Muscle of leg (tissue), 11 donors: ENCODE measurements around the gene NRTN. TPM values are rescaled to one million over a fixed set of nuclear protein-coding genes. Genes with fewer than 3 reads are reported as not detected.
"Not testable (repeated sequence)": the region's sequence is repeated elsewhere in the genome, so short reads cannot be mapped to it uniquely, and the experiment has no call there.

Experiments used
- DNase-seq: peaks from one replicate; pipeline ENCODE4 v3.0.0; 2013
- H3K27ac ChIP-seq: one replicate; pipeline ENCODE4 v1.5.1; 2013; ENCODE audit warnings: mild to moderate bottlenecking, low read length, control low read depth
- H3K27me3 ChIP-seq: one replicate; pipeline ENCODE4 v1.6.1; 2013; ENCODE audit warnings: low read length; ENCODE audit not compliant: control insufficient read depth, insufficient read depth
- H3K36me3 ChIP-seq: one replicate; pipeline ENCODE4 v1.6.1; 2013; ENCODE audit warnings: low read length; ENCODE audit not compliant: control insufficient read depth, insufficient read depth
- H3K4me1 ChIP-seq: one replicate; pipeline ENCODE4 v1.6.1; 2013; ENCODE audit warnings: low read length; ENCODE audit not compliant: control insufficient read depth, insufficient read depth
- H3K4me3 ChIP-seq: one replicate; pipeline ENCODE4 v1.5.1; 2013; ENCODE audit warnings: low read length, control low read depth
- H3K9me3 ChIP-seq: replicated peaks from 2 replicates; pipeline ENCODE4 v1.6.1; 2013; ENCODE audit warnings: low read depth, low read length; ENCODE audit not compliant: control insufficient read depth
- WGBS: methylation state at CpG from one replicate; pipeline ENCODE4 v1.1.5; 2013; ENCODE audit warnings: missing lambda C conversion rate; ENCODE audit not compliant: insufficient coverage; 5-methylcytosine and 5-hydroxymethylcytosine counted together
- polyA plus RNA-seq, 8 donors: library from polyadenylated mRNA; unstranded; fragments of 120-200 nt; gene quantifications; one replicate each; pipeline versions ENCODE4 v1.2.1 to v1.2.3, GENCODE V29; 2013; ENCODE audit warnings: inconsistent platforms in 1 of 8, low replicate concordance in 1 of 8; ENCODE audit not compliant: insufficient read length in 8 of 8, insufficient read depth in 1 of 8
- total RNA-seq: library from RNA; stranded (reverse); fragments of 120-200 nt; gene quantifications from one replicate; pipeline ENCODE4 v1.2.4, GENCODE V29; 2013

Gene NRTN
- total and polyA plus RNA-seq, 9 donors, result 0.17 to 1.5 (median 0.38) TPM

DNA sequence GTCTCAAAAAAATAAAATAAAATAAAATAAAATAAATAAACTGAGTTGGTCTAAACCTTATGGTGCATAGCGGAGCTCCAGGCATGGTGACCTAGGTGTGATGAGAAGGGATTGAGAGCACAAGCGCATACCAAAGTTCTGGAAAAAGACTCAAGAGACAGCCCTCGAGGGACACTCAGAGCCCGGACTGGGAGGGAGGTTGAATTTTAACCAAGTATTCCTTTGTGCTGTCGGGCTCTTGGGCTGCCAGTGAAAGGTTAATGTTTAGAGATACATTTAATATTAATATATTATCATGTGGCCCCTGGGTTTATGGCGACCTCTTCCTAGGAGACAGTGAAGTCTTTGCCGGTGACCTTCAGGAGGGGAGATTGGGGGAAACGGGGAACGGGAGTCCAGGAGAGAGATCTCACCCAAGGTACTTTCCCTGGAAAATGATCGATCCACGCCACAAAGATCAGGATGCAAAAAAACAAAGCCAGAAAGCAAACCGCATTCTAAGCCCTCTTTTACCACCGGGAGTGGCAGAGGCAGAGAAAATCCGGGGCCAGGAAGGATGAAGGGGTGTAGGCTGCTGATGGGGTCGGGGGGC is 33.0 kb downstream of the NRTN start:
- H3K4me3 ChIP-seq, result no peak overlapping the region
- H3K27me3 ChIP-seq, result peaks cover 7% of the 10 kb centered on the region
- H3K4me1 ChIP-seq, result peaks cover 6% of the 10 kb centered on the region
- no peak for DNase-seq
- 51% methylated on average over 5 of the region's 15 CpGs for WGBS
- H3K9me3 ChIP-seq, result no peaks in the 10 kb centered on the region
- no peak overlapping the region for H3K27ac ChIP-seq
- no peaks in the 10 kb centered on the region for H3K36me3 ChIP-seq

DNA sequence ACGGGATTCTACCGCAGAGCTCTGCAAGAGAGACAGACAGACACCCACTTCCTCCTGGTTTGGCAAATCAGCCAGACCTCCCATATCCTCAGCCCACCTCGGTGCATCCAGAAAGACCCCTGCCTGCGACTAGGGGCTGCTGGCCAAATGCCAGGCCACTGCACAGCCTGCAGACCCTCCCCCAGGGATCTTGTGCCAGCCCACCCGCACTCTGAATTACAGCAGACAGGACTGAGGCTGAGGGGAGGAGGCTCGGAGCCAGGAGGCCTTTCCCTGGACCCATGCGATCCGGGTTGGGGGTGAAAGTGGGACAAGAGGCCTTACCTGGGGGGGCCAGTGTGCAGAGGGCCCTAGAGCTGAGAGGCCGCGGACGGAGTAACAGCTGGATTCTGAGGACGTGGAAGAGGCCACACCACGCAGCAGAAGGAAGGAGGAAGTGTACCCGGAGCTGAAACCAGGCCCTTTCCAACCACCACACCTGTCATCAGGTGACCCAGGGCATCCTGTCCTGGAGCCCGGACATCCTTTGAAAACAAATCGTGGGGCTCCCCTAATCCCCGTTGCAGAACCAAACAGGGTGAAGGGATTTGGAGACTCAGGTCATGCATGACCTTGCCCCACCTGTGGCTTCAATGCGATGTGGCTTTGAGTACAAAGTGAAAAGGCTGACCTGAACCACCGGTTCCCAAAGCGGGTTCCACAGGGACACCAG is 33.6 kb downstream of the NRTN start:
- Histone ChIP-seq H3K36me3 (no peaks in the 10 kb centered on the region), H3K27me3 (peaks cover 7% of the 10 kb centered on the region), H3K9me3 (no peaks in the 10 kb centered on the region), H3K4me1 (peaks cover 6% of the 10 kb centered on the region), H3K27ac (no peak overlapping the region), H3K4me3 (no peak overlapping the region)
- no peak for DNase-seq
- WGBS, result 41% methylated on average over 7 of the region's 20 CpGs

DNA sequence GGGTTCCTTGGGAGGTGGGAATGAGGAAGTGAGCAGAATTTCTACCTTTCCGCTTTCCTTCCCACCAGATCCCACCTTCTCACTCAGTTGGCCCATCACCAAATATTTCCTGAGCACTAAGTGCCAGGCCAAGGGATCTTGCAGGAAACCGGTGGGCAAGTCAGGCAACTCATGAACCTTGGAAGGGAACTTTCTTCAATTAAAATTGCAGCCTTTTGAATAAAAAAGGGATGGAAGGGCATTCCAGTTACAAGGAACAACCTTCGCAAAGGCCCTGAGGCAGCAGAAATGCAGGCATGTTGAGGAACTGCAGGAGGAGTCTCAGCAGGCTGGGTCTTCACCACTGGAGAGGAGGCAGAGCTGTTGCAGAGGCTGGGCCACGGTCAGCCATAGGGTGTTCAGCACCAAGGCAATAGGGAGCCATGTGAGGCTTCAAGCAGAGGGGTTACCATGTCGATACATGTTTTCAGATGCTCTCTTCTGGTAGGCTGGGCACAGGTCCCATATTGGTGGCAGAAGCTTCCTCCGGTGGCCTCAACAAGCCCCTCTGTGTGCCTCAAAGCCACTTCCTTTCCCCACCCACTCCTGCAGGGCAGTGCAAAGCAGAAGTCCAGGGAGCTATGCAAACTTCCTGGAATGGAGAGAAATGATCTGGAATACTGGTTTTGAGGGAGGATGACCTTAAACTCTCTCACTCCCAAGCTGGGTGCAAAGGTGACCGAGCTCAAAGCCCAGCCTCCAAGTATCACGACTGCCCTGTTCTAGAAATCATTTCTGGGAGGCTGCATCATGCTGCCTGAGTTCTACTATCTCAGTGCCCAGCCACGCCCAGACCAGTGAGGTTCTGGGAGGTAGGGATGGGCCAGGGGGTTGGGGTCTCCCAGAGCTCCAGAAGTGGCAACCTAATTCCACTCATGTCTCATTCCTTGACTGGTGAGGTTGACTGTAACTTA is 34.5 kb downstream of the NRTN start, which contains the start of gene FUT6:
TSS of gene FUT6 (minus strand) at position 638 of the 953 bp plus-strand sequence. CDS start 7,135 bp downstream, outside the sequence.
- Histone ChIP-seq H3K4me3 (no peak within 1 kb of the TSS), H3K27me3 (peaks cover 7% of the 10 kb centered on the region), H3K27ac (no peak within 1 kb of the TSS), H3K9me3 (no peaks in the 10 kb centered on the region), H3K4me1 (peaks cover 6% of the 10 kb centered on the region), H3K36me3 (no peaks in the 10 kb centered on the region)
- DNase-seq, result no peak
- 89% methylated on average over 3 of the region's 9 CpGs for WGBS

DNA sequence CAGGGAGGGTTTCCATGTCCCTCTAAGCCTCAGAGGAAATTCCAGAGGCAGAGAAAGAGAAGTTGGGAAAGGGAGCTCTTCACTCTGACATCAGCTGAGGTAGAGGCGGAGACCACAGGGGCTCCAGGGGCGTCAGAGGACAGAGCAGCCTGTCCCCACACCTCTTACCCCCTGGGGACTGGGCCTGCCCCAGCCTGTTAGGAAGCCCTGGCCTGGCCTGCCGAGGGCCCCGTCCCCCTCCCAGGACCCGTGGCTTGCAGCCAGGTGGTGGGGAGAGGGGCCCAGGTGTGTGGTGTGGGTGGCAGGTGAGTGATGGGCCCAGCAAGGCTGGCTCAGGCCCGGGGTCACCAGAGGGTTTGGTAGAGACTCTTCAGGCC is 36.9 kb downstream of the NRTN start:
- H3K9me3 ChIP-seq, result not testable (repeated sequence)
- WGBS, result no CpG with 5 or more reads among the region's 6 CpGs

DNA sequence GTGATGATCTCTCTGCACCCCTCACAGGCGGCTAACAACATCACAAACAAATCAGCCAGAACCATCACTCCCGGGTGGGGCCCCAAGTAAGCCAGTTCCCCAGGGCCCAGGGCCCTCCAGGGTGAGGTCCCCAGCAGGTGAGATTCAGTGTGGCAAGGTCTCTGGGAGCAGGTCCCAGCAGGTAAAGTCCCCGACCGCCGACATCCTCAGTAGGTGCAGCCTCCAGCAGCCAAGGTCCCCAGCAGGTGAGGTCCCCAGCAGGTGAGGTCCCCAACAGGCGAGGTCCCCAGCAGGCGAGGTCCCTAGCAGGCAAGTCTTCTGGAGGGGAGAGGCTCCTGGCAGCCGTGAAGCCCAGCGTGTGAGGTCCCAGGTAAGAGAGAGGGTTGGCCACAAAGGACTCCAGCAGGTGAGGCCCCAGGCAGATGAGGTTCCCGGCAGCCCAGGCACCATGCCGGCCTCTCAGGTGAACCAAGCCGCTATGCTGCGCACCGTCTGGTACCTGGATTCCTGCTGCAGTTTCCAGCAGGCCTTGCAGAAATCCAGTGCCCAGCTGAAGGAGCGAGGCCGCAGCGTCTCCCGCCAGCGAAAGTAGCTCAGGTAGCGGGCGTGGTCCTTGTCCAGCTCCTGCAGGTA is 38.5 kb downstream of the NRTN start:
- Histone ChIP-seq H3K27me3 (no peaks in the 10 kb centered on the region), H3K9me3 (no peaks in the 10 kb centered on the region), H3K4me3 (no peak overlapping the region), H3K27ac (no peak overlapping the region), H3K36me3 (no peaks in the 10 kb centered on the region), H3K4me1 (peaks cover 6% of the 10 kb centered on the region)
- no peak for DNase-seq
- WGBS, result 88% methylated on average over 14 of the region's 21 CpGs

More for the DNA sequence above, 36.9 kb downstream of the NRTN start:
- not testable (repeated sequence) for H3K27ac ChIP-seq, H3K4me3 ChIP-seq, DNase-seq, H3K36me3 ChIP-seq, H3K4me1 ChIP-seq, H3K27me3 ChIP-seq

DNA sequence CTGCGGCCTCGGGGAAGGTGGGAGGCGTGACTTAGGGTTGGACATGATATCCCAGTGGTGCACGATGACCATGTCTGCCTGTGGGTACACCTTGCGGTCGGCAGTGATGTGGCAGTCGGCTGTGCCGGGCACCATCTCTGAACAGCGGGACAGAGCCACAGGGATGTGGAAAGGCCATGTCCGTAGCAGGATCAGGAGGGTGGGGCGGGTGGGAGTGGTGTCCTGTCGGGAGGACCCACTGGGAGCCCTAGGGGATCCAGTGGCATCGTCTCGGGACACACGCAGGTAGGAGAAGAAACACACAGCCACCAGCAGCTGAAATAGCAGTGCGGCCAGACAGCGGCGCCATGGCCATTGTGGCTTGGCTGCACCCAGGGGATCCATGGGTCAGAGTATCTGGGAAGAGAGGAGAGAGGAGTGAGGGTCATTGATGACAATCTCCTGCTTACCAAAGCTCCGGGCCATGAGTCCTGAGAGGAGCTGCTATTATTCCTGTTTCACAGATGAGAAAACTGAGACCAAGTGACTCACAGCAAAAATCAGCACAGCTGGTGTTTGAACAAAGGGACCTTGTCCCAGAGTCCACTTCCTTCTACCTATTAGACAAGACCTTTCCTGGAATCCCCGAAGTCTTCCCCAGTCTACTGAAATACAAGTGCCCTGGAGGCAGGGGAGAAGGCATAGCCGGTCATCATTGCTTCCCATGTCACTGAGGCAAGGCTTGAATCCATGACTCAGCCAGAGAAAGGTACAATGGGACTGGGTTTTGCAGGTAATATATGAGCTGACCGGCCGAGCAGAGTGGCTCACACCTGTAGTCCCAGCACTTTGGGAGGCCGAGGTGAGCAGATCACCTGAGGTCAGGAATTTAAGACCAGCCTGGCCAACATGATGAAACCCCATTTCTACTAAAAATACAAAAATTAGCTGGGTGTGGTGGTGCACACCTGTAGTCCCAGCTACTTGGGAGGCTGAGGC is 39.9 kb downstream of the NRTN start:
- no peaks in the 10 kb centered on the region for H3K9me3 ChIP-seq
- no peaks in the 10 kb centered on the region for H3K36me3 ChIP-seq
- H3K27ac ChIP-seq, result no peak overlapping the region
- H3K4me3 ChIP-seq, result no peak overlapping the region
- peaks cover 6% of the 10 kb centered on the region for H3K4me1 ChIP-seq
- DNase-seq, result no peak
- 84% methylated on average over 20 of the region's 24 CpGs for WGBS
- no peaks in the 10 kb centered on the region for H3K27me3 ChIP-seq

DNA sequence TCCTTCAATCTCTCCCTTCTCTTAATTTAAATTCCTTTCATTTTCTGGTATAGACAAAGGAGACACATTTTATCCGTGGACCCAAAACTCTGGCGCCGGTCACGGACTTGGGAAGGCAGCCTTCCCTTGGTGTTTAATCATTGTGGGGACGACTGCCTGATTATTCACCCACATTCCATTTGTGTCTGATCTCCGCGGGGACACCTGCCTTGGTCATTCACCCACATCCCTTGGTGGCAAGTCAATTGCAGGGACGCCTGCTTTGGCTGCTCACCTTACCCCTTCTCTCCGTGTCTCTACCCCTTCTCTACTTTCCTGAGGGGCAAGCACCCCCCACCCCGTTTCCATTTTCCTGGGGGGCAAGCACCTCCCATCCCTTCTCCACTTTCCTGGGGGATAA is 43.0 kb downstream of the NRTN start:
- not testable (repeated sequence) for H3K36me3 ChIP-seq, H3K27me3 ChIP-seq, H3K9me3 ChIP-seq, H3K4me3 ChIP-seq, DNase-seq, H3K4me1 ChIP-seq, H3K27ac ChIP-seq
- WGBS, result 74% methylated on average over 10 of the region's 10 CpGs

DNA sequence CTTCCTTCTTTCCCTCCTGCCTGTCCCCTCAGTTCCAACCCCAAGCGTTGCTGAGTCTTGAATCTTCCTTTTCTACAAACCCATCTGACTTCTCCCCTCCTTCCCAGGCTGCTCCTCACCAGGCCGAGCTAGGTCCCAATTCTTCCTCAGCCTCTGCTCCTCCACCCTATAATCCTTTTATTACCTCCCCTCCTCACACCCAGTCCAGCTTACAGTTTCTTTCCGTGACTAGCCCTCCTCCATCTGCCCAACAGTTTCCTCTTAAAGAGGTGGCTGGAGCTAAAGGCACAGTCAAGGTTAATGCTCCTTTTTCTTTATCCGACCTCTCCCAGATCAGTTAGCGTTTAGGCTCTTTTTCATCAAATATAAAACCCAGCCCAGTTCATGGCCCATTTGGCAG is 43.8 kb downstream of the NRTN start:
- H3K27ac ChIP-seq, DNase-seq, H3K4me3 ChIP-seq, H3K9me3 ChIP-seq, H3K4me1 ChIP-seq, H3K27me3 ChIP-seq, H3K36me3 ChIP-seq: not testable (repeated sequence)
- 32% methylated on average over 5 of the region's 5 CpGs for WGBS

DNA sequence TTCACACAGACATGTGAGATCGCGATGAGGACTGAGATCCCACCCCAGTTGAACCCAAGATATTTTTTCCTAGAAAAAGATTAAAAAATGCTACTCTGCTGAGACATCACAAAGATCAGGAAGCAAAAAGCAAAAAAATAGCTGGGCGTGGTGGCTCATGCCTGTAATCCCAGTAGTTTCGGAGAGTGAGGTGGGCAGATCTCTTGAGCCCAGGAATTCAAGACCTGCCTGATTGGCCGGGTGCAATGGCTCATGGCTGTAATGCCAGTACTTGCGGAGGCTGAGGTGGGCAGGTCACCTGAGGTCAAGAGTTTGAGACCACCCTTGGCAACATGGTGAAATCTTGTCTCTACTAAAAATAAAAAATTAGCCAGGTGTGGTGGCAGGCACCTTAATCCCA is 45.3 kb downstream of the NRTN start:
- Histone ChIP-seq H3K9me3 (no peaks in the 10 kb centered on the region), H3K4me1 (no peaks in the 10 kb centered on the region), H3K4me3 (no peak overlapping the region), H3K27ac (no peak overlapping the region), H3K36me3 (no peaks in the 10 kb centered on the region), H3K27me3 (peaks cover 5% of the 10 kb centered on the region)
- 82% methylated on average over 6 of the region's 6 CpGs for WGBS
- no peak for DNase-seq
